HCT116 (cell line): ENCODE results near the gene PPP2R3C. TPM values are rescaled to one million over a fixed set of nuclear protein-coding genes. Genes with fewer than 3 reads are reported as not detected.

Source experiments
- ATAC-seq: fragments of 200-7000 bp; cut with Tn5 transposase; 2 replicates; pipeline ENCODE4 v1.9.1; 2020; ENCODE audit warnings: mild to moderate bottlenecking, moderate library complexity
- BruUV-seq: library from RNA; stranded (reverse); fragments of 400-500 nt; replicated peaks from 2 replicates; lab custom pipeline; 2021; lab: Mats Ljungman, UMichigan
- CTCF ChIA-PET: fragments of 300-600 bp; sonication (Branson Sonifier 250); formaldehyde crosslinking; loops from one replicate; lab custom pipeline; 2021; ENCODE audit warnings: antibody characterized with exemption; lab: Charles Lee
- POLR2A ChIA-PET: fragments of 300-600, 350-600 bp; sonication (Branson Sonifier 250); formaldehyde crosslinking; loops from one replicate; lab custom pipeline; 2021; ENCODE audit warnings: antibody characterized with exemption; lab: Charles Lee
- RAD21 ChIA-PET, 2 experiments: fragments of 300-600 bp; sonication (Branson Sonifier 250); formaldehyde crosslinking; loops; one replicate each; lab custom pipeline; 2023; ENCODE audit warnings: low total read pairs in 2 of 2; ENCODE audit not compliant: uncharacterized antibody in 2 of 2, unreplicated experiment in 2 of 2, low non-redundant PET in 1 of 2; lab: Charles Lee
- DNase-seq: peaks from one replicate; pipeline ENCODE4 v3.0.0-alpha.2; 2010; ENCODE audit warnings: low read depth, low spot score
- H2AFZ ChIP-seq: fragments of 200-600 bp; shearing (Covaris generic), sonication (generic); 2 replicates; pipeline ENCODE4 v1.6.1; 2017; ENCODE audit warnings: low read depth, mixed run types, mixed read lengths, antibody characterized with exemption, low read length; ENCODE audit not compliant: poor library complexity, severe bottlenecking
- H3K27ac ChIP-seq: 2 replicates; pipeline ENCODE4 v1.5.1; 2012; ENCODE audit warnings: low read depth, low read length
- H3K27me3 ChIP-seq: fragments of 200-600 bp; sonication (generic); 2 replicates; pipeline ENCODE4 v1.6.1; 2016; ENCODE audit warnings: mixed run types, low read length, mixed read lengths; ENCODE audit not compliant: insufficient read depth
- H3K36me3 ChIP-seq, 2 experiments: fragments of 200-500 bp in 1 of 2; fragments of 200-600 bp in 1 of 2; sonication (Bioruptor generic) in 1 of 2; sonication (generic) in 1 of 2; 2 replicates each; pipeline versions ENCODE4 v1.5.1 to v1.6.1; 2014 to 2016; ENCODE audit warnings: low read length in 2 of 2, inconsistent platforms in 1 of 2, mixed read lengths in 1 of 2, mixed run types in 1 of 2; ENCODE audit not compliant: insufficient read depth in 2 of 2, control insufficient read depth in 1 of 2
- H3K4me1 ChIP-seq, 2 experiments: fragments of 200-600 bp in 1 of 2; sonication (generic) in 1 of 2; 2 replicates each; pipeline versions ENCODE4 v1.5.1 to v1.6.1; 2012 to 2017; ENCODE audit warnings: low read length in 2 of 2, inconsistent platforms in 1 of 2, mild to moderate bottlenecking in 1 of 2, mixed read lengths in 1 of 2, mixed run types in 1 of 2, moderate library complexity in 1 of 2; ENCODE audit not compliant: insufficient read depth in 2 of 2, control insufficient read depth in 1 of 2
- H3K4me2 ChIP-seq: fragments of 200-600 bp; sonication (generic); 2 replicates; pipeline ENCODE4 v1.6.1; 2017; ENCODE audit warnings: mixed run types, low read length, mixed read lengths
- H3K4me3 ChIP-seq, 2 experiments: fragments of 200-600 bp in 1 of 2; sonication (generic) in 1 of 2; replicated peaks in 1 of 2; 2 replicates each; pipeline ENCODE4 v1.5.1; 2011 to 2016; ENCODE audit warnings: low read length in 2 of 2, control low read depth in 1 of 2, low read depth in 1 of 2, mild to moderate bottlenecking in 1 of 2, mixed read lengths in 1 of 2, mixed run types in 1 of 2
- H3K79me2 ChIP-seq: fragments of 200-600 bp; sonication (generic); 2 replicates; pipeline ENCODE4 v1.6.1; 2017; ENCODE audit warnings: mild to moderate bottlenecking, mixed run types, low read length, moderate library complexity, mixed read lengths; ENCODE audit not compliant: insufficient read depth
- H3K9ac ChIP-seq: fragments of 200-600 bp; sonication (generic); 2 replicates; pipeline ENCODE4 v1.6.1; 2016; ENCODE audit warnings: low read length, mixed read lengths
- H3K9me2 ChIP-seq: fragments of 200-600 bp; sonication (generic), shearing (Covaris generic); 2 replicates; pipeline ENCODE4 v1.6.1; 2017; ENCODE audit warnings: mixed run types, mild to moderate bottlenecking, moderate library complexity; ENCODE audit not compliant: insufficient read depth
- H3K9me3 ChIP-seq, 2 experiments: fragments of 200-500 bp in 1 of 2; fragments of 200-600 bp in 1 of 2; sonication (Bioruptor generic) in 1 of 2; sonication (generic) in 1 of 2; 2 replicates each; pipeline ENCODE4 v1.6.1; 2014 to 2017; ENCODE audit warnings: low read length in 2 of 2, mixed read lengths in 2 of 2, inconsistent platforms in 1 of 2, low read depth in 1 of 2, mild to moderate bottlenecking in 1 of 2, mixed run types in 1 of 2, moderate library complexity in 1 of 2; ENCODE audit not compliant: control insufficient read depth in 1 of 2, insufficient read depth in 1 of 2
- H4K20me1 ChIP-seq: fragments of 200-600 bp; sonication (generic), shearing (Covaris generic); 2 replicates; pipeline ENCODE4 v1.6.1; 2017; ENCODE audit warnings: mixed run types, mild to moderate bottlenecking, moderate library complexity; ENCODE audit not compliant: insufficient read depth
- ATF3 ChIP-seq: IDR thresholded peaks from 2 replicates; pipeline ENCODE4 v1.6.1; 2012
- EGR1 ChIP-seq: IDR thresholded peaks from 2 replicates; pipeline ENCODE4 v1.6.1; 2012; ENCODE audit warnings: low read depth
- ELF1 ChIP-seq: IDR thresholded peaks from 2 replicates; pipeline ENCODE4 v1.6.1; 2012; ENCODE audit warnings: low read depth, borderline replicate concordance
- EZH2 ChIP-seq: fragments of 200-600 bp; sonication (generic); IDR thresholded peaks from 2 replicates; pipeline ENCODE4 v1.6.1; 2017; ENCODE audit warnings: antibody characterized with exemption, mixed run types
- EZH2phosphoT487 ChIP-seq: fragments of 200-600 bp; IDR thresholded peaks from 2 replicates; pipeline ENCODE4 v1.6.1; 2018; ENCODE audit warnings: antibody characterized with exemption, borderline replicate concordance
- FOSL1 ChIP-seq: IDR thresholded peaks from 2 replicates; pipeline ENCODE4 v1.6.1; 2012; ENCODE audit warnings: low read depth
- RAD21 ChIP-seq: IDR thresholded peaks from 2 replicates; pipeline ENCODE4 v1.6.1; 2012; ENCODE audit warnings: low read depth, mild to moderate bottlenecking
- SP1 ChIP-seq: IDR thresholded peaks from 2 replicates; pipeline ENCODE4 v1.6.1; 2012; ENCODE audit warnings: low read depth
- SRF ChIP-seq: IDR thresholded peaks from 2 replicates; pipeline ENCODE4 v1.6.1; 2012; ENCODE audit warnings: low read depth
- YY1 ChIP-seq: IDR thresholded peaks from 2 replicates; pipeline ENCODE4 v1.6.1; 2011; ENCODE audit warnings: low read length, low read depth, moderate library complexity, mild to moderate bottlenecking; ENCODE audit not compliant: insufficient replicate concordance; ENCODE audit errors: extremely low read depth
- ZBTB33 ChIP-seq: IDR thresholded peaks from 2 replicates; pipeline ENCODE4 v1.6.1; 2011; ENCODE audit warnings: mild to moderate bottlenecking, low read length, moderate library complexity; ENCODE audit not compliant: insufficient replicate concordance; ENCODE audit errors: extremely low read depth
- ZFX ChIP-seq: fragments of 450-650 bp; IDR thresholded peaks from 2 replicates; pipeline ENCODE4 v1.6.1; 2017
- ZNF274 ChIP-seq: fragments of 200-500 bp; sonication (Bioruptor generic); IDR thresholded peaks from 2 replicates; pipeline ENCODE4 v1.6.1; 2014; ENCODE audit warnings: mild to moderate bottlenecking, low read depth, low read length, inconsistent platforms
- intact Hi-C: fragments of 100-400 bp; cut with micrococcal nuclease; formaldehyde crosslinking; loops from 2 replicates; pipeline ENCODE4 v1.10.0; 2022
- total RNA-seq: library from RNA; stranded (reverse); gene quantifications from one replicate; pipeline ENCODE4 v1.2.1, GENCODE V29; 2021; ENCODE audit not compliant: unreplicated experiment

PPP2R3C gene
- total RNA-seq, 1 experiment from 2014 or later: 14.1 TPM

- Histone ChIP-seq H2AFZ (no peak overlapping the region), H3K27ac (no peak overlapping the region), H3K4me2 (no peak overlapping the region), H3K36me3 (peaks cover 5 to 24% of the 10 kb centered on the region in 2 experiments), H3K9me2 (no peaks in the 10 kb centered on the region)
- ATAC-seq: no peak
- POLR2A ChIA-PET: no interaction called here
- no TSS peak for BruUV-seq
- intact Hi-C loops: loop anchor here (5.0 kb wide), 1 partner anchor 50 kb away; no protein-coding TSS in a partner anchor
- TF ChIP-seq ZBTB33 (no peak), SRF (no peak), EZH2phosphoT487 (no peak), ZNF274 (no peak), FOSL1 (no peak), ATF3 (no peak), RAD21 (no peak), SP1 (no peak), EZH2 (no peak), YY1 (no peak), ZFX (no peak), ELF1 (no peak), EGR1 (no peak)
- TF ChIP-seq, all 23 proteins: peak for 0
- Histone ChIP-seq H4K20me1 (no peaks in the 10 kb centered on the region), H3K9ac (no peak overlapping the region), H3K4me3 (no peak overlapping the region), H3K4me1 (no peaks in the 10 kb centered on the region), H3K27me3 (no peaks in the 10 kb centered on the region), H3K9me3 (peaks cover 0 to 7% of the 10 kb centered on the region in 2 experiments; a peak in 1 of 4 replicates), H3K79me2 (no peaks in the 10 kb centered on the region)
- RAD21 ChIA-PET: no interaction called here
- CTCF ChIA-PET: no interaction called here
- DNase-seq: no peak
Observed at GRCh38 chr14:35112641-35113040, 9.1 kb downstream of the PPP2R3C start.
